Transverse colon (tissue), 4 donors: ENCODE data around the gene KSR1.

Experiments
- CTCF ChIP-seq, 5 experiments: fragments of 200-600 bp in 3 of 5; fragments of 450-650 bp in 2 of 5; sonication (generic) in 3 of 5; IDR thresholded peaks; 1 replicate in 2 of 5; 2 replicates in 3 of 5; pipeline ENCODE4 v1.5.1; 2016 to 2017; ENCODE audit warnings: antibody characterized with exemption in 5 of 5, inconsistent platforms in 3 of 5, mild to moderate bottlenecking in 2 of 5, moderate library complexity in 1 of 5
- EP300 ChIP-seq: sonication (generic); formaldehyde crosslinking; IDR thresholded peaks from one replicate; pipeline ENCODE4 v1.6.1; 2017; ENCODE audit warnings: antibody characterized with exemption, low read depth
- POLR2A ChIP-seq: fragments of 450-650 bp; IDR thresholded peaks from one replicate; pipeline ENCODE4 v1.6.1; 2016; ENCODE audit warnings: antibody characterized with exemption, mild to moderate bottlenecking, moderate library complexity
- POLR2AphosphoS5 ChIP-seq, 3 donors: sonication (generic); formaldehyde crosslinking; IDR thresholded peaks; one replicate each; pipeline ENCODE4 v1.6.1; 2016; ENCODE audit warnings: antibody characterized with exemption in 3 of 3

GRCh38 chr17:27579897-27580321, 123.7 kb downstream of the KSR1 start:
- TF ChIP-seq CTCF (IDR thresholded peaks at IDR 0.05) = no peak
- TF ChIP-seq POLR2A = no peak
- no peak for TF ChIP-seq POLR2AphosphoS5 (IDR thresholded peaks at IDR 0.05)
- no peak for TF ChIP-seq EP300
